Activated CD4-positive, alpha-beta T cell treated with anti-CD3 and anti-CD28 coated beads, Interleukin-2, amount 50 U/mL, for 1 hour (primary cell): Measurements from ENCODE around the gene ERGIC2.
"Not testable (repeated sequence)": the region's sequence is repeated elsewhere in the genome, so short reads cannot be mapped to it uniquely, and the experiment has no call there.

Source experiments
- DNase-seq: peaks from one replicate; pipeline ENCODE4 v3.0.0-alpha.2; 2020

ERGIC2 gene

GRCh38 chr12:29290475-29290874, 90.5 kb downstream of the ERGIC2 start:
- not testable (repeated sequence) for DNase-seq

GRCh38 chr12:29288031-29288430, 92.9 kb downstream of the ERGIC2 start:
- DNase-seq: no peak

GRCh38 chr12:29287622-29288021, 93.3 kb downstream of the ERGIC2 start:
- DNase-seq: no peak
